Measurements from ENCODE around the gene MLLT1. TPM values are rescaled to one million over a fixed set of nuclear protein-coding genes. Genes with fewer than 3 reads are reported as not detected.

Gene MLLT1
- polyA plus RNA-seq, 3 donors = 67.2 to 76.0 (median 72.6) TPM

DNA sequence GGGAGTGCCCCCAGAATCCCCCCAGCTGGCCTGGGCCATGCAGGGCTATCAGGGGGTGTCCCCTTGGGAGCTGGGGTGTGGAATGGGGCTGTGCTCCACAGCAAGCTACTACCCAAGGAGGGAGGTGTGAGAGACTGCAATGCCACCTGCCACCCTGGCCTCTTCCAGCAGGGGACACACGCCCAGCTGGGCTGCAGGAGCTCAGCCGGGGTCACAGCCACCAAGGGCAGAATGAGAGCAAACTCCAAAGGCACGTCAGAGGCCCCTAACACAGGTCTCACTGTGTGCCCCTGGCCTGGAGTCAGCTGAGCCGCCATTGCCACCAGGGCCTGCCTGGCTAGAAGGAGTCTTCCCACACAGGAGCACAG is 55.5 kb downstream of the MLLT1 start:
- no peak for DNase-seq (ENCODE audit: low read depth in 3 of 3, low spot score in 2 of 3)

DNA sequence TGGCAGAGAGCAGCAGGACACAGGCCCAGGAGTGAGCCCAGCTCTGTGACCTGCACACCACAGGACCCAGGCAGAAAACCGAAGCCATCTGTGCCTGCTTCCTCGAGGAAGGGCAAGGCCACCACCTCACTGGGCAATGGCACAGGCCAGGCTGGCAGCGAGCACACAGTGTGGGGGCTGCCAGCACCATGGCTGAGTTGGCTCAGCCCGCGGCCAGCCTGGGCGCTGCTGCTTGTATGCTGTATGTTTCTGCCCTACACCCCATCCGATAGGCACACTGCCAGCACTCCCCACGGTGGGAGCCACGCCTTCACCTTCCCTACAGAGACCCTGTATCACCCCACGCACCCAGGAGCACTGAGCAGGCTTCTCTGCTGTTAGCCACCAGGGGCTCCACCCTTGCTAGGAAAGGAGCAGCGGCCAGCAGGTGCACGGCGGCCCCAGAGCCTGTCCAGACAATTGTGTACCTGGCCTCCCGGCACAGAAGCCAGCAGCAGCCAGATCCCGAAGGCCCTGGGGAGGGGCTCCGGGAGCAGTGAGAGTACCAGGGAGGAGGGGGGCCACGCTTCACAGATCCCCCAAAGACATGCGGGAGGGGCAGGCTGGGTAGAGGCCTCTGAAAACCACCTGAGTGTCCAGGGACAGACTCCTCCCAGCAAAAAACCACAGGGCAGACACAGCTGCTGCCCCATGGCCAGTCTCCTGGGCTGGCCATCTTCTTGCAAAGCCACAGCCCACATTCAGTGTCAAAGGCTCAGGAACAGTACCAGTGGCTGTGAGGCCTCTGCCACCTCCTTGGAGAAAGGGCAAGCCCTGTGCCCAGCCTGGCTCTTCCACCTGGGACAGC is 56.1 kb downstream of the MLLT1 start:
- no peak for DNase-seq (ENCODE audit: low read depth in 3 of 3, low spot score in 2 of 3)

DNA sequence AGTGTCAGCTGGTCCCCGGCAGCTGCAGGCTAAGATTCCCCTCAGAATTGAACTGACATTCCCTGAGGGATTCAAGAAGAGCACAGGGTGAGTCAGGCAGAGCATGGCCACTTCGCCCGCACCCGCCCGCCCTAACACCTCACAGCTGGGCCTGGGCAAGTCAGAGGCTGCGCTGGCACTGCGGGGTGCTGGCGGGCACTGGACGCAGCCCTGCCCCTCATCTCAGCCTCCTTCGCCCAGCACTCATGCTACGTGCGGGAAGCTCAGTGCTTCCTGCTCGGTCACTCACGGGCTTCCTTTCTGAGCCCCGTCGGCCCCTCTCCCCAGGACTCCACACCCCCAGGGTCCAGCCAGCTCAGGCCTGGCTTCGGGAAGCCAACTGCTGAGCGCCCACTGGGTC is 56.9 kb downstream of the MLLT1 start:
- no peak for DNase-seq (ENCODE audit: low read depth in 3 of 3, low spot score in 2 of 3)

DNA sequence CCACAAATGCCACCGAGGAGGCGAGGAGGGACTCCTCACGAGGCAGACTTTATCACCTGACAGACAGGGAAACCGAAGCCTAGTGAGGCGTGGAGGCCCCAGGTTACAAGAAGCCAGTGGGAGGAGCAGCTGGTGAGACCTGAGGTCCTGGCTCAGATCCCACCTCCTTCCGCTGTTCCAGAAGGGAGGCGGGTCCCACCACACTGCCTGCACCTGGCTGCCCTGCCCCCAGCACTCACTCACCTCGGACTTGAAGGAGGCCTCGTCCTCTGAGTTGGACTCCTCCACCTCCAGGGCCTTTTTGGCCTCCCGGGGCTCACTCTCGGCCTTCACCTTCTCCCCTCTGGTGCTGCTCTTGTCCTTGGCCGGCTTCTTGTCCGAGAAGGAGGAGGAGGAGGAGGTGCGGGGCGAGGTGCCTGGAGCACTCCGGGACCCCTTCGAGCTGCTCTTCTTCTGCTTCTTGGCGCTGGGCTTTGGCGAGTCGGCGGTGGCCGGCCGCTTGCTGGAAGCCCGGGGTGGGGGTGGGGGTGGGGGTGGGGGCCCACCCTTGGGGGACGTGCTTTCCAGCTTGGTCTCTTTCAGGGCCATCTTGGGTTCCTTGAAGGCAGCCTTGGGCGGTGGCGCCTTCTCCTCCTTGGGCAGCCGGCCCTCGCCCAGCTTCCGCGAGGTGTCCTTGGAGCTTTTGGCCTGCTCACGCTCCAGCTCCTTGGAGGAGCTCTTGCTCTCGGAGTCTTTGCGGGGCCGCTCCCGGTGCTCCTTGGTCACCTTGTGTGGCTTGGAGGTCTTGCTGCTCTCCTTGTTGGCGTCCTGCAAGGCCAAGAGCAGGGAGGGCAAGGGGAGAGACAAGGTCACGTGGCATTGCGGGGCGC is 57.7 kb downstream of the MLLT1 start:
- no peak for DNase-seq (ENCODE audit: low read depth in 3 of 3, low spot score in 2 of 3)

DNA sequence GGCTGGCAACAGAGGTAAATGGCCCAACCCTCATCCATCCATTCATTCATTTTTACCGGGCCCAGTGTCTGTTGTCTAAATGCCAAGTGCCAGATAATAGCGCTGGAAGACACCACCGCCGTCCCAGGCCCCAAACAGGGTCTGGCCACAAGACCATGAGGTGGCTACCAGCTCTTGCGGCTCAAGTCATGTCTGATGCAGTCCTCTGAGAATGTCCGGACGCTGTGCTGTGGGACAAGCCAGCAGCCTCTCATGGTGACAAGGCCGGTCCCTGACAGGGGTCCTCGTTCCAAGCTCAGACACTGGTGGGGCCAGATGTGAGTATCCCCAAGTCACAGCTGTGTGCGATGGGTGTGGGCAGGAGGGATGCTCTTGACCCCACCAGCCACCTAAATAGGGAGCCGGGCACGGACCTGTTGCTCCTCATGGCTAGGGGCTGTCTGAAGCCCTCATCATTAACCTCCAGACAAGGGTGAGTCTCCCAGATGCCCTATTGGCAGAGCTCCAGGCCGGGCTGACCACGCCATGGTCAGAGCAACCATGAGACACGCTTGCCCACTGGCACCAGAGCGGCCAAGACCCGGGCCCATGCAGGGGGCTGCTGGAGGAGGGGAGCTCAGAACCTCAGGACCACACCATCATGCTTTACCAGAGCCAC is 58.4 kb downstream of the MLLT1 start:
- no peak for DNase-seq (ENCODE audit: low read depth in 3 of 3, low spot score in 2 of 3)

DNA sequence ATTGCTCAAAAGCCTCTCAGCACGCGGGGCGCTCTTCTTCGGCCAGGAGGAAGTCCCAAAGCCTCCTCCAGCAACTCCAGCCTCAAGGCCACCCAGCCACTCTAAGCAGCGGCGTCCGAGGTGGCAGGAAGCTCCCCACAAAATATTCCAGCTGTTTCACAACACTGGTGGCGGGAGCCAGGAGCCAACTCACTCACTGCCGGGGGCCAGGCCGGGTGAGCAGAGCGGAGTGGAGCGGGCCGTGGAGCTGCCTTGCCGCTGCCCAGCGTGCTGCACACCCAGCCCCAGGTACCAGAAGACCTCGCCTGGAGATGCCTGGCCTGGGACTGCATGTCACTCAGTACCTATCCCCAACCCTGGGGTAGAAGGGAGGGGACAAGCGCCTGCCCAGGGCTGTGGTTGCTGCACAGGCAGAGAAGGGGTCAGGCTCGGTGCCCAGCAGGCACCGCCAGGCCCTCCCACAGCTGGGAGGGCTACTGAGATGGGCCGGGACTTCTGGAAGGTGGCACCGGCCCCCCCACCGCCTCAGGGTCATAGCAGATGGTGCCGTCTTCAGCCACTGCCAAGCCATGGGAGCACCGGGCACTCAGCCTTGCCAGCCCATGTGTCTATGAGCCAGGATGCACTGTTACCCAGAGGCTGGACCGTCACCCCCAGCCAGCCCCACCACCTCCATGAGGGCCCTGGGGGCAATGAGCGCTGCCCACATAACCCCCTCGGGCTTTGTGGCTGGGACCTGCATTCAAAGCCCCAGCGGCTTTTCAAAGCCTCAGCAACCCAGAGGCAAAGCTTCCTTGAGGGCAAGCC is 59.2 kb downstream of the MLLT1 start:
- DNase-seq (ENCODE audit: low read depth in 3 of 3, low spot score in 2 of 3) = no peak

DNA sequence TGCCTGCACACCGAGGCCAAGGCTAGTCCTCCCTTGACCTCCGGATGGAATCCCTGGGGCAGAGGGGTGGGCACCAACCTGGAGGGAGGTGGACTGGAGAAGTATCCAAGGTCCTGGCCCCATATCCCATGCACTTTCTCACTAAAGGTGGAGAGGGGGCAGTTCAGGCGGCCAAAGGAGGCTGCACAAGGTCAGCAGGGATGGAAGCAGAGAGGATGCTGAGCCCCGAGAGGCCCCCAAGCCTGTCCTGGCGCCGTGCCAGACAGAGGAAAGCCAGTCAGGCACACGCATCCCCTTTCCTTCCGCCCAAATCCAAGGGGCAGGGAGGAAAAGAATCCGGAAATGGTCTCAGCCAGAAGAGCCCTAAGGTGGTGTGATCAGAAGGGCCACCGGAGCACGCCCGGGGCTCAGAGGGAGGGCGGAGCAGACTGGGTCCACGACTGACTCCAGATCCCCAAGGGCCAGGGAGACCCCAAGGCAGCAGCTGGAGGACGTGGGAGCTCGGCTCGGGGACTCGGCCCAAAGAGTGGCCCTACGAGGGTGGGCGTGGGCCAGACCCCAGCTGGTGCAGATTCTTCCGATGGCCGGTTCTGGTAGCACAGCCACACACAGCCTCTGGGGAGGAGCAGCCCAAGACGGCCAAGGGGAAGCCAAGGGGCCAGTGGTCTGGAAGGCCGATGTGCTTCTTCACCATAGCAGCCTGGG is 60.0 kb downstream of the MLLT1 start:
- DNase-seq (ENCODE audit: low read depth in 3 of 3, low spot score in 2 of 3) = no peak

DNA sequence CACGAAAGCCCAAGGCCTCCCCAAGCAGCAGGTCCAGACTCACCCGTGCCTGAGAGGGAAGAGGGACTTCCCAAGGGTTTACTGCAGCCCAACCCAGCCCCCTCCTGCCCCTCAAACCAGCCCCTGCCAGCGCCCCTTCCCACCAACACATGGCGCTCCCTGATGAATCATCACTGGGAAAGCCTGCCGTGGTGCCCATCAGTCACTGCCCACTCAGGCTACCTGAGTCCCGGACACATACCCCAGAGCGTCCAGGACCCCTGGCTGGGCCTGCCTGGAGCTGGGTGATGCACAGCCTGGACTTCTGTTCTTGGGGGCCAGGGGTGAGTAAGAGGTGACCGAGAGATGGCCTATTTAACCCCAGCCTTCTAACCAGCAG is 60.6 kb downstream of the MLLT1 start:
- no peak for DNase-seq (ENCODE audit: low read depth in 3 of 3, low spot score in 2 of 3)

DNA sequence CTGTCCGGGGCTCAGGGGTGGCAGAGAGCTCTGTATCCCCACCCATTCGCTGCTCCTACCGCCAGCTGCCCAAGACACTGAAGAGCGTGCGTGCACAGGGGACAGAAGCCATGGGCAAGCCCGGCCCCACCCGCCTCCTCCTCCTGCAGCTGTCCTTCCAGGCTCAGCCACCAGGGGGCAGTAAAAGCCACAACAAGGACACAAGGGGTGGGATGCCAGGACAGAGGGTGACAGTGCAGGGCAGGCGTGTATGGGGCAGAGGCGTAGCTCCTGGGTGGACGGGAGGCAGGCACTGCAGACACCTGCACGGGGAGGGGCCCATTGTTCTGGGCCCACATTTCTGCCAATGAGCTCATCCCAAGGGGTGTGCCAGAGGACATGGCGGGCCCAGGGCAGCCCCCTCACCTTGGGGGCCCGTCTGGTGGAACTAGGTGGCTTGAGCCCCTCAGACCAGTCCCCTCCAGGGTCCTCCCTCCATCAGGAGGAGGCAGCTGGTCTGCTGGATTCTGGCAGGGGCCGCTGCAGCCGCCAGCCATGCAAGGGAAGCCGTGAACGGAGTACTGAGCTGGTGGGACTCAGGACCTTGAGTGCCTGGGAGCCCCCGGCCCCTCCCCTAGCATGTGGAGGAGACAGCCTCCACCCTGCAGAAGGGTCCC is 61.2 kb downstream of the MLLT1 start:
- peak; percentile 72 to 78 (median 76) for DNase-seq (ENCODE audit: low read depth in 3 of 3, low spot score in 2 of 3)

DNA sequence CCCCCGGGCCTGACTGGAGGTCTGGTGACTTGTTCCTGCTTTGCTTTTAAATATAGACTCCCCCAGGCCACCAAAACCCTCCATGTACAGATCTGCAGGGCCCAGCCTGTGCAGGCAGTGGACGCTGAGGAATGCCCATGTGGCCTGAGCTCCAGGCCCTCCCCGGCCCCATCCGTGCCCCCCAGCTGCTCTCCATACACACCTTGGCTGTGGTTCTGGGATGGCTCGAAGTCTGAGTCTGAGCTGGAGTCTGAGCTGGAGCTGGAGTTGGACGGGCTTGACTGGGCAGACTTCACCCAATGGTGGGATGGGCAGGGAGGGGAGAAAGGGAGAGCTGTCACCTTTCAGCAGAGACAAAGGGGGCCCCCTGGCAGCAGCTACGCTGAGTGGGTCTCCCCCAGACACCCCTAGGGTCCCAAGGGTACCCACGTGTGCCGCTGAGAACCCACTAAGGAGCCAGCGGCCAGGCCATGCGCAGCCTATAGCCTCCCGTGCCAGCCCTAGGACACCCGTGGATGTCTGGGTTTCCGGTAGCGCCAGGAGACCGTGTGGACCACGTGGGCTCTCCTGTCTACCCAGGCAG is 61.9 kb downstream of the MLLT1 start:
- no peak for DNase-seq (ENCODE audit: low read depth in 3 of 3, low spot score in 2 of 3)

DNA sequence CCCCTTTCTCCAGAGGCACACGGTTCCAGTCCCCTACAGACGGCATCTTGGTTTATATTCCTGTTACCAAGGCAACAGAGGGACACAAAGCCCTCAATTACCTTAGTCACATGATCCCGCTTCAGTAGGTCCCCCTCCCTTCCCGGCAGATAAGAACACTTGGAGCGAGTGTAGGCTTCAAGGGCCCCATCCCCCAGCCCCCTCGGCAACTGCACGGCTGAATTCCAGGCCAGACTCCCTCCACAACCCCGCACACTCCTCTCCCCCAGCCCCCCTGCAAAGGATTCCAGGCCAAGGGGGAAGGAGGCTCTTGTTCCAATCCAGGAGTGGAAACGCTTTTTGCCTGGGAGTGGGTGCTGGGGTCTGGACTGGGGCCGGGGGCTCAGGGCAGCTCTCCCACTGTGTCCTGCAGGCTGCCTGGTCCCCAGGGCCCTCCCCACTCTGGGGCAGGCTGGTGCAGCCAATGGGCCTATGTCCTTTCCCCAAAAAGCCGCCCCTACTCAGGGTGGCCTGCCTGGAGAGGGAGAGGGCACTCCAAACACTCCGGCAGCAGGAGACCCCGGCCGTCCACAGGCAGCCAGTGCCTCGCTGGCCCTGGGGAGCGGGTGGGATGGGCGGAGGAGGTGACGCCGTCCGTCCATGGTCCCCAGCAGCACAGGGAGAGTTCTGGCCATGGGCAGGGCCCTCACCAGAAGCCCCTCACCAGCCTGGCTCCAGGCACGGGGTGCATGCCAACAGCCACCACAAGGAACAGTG is 62.6 kb downstream of the MLLT1 start:
- DNase-seq (ENCODE audit: low read depth in 3 of 3, low spot score in 2 of 3) = peak; percentile 75 to 90 (median 85)

DNA sequence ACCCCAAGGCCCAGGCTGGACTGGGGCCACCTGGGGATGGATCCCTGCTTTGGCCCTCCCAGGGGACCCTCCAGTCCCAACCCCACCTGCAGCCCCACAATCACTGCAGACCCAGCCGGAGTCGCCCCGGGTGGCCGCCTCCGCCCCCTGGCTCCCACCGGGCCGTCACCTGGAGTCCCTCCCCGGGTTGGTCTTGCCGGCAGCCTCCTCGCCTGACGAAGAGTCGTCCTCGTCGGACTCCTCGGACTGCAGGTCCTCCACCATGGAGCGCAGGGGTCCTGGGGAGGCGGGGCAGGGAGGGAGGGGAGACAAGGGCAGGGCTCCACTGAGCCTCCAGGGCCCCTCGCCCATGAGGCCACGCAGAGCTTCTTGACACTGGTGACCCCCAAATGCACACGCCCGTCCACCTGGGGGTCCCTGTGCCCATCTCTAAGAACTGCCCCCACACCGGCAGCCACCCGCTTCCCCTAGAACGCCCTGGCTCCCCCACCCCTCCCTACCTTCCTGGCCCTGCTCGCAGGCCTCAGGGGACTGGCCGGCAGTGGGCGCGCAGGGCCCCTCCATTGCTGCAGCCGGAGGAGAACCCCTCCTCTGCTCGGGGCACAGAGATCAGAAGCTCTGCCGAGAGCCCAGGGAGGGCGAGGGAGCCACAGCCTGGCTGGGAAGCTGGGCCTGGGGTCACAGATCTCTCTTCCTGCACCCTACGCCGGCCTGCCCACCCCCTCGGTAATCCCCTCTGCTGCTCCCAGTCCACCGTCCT is 63.4 kb downstream of the MLLT1 start:
- no peak for DNase-seq (ENCODE audit: low read depth in 3 of 3, low spot score in 2 of 3)

DNA sequence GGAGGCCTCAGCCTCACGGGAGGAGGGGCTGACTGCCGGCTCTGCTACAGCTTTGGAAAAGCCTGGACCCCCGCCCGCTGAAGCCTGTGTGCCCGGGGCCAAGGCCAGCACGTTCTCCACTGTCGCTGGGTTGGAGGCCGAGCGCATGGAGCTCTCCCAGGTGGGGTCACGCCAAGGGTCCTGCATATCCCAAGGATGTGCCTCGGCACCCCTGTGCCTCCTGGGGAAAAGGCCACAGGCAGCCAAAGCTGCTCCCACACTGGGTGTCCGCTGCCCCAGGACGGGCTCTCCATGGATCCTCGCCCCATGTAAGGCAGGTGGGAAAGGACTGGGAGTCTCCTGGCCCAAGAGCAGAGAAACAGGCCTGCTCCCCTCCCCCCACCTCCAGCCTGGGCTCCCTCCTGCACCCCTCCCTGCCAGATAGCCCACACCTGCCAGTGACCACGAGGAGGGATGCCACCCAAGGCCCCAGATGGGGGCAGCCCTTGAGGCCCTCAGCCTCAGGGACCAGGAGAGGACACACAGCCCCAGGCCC is 64.0 kb downstream of the MLLT1 start:
- no peak for DNase-seq (ENCODE audit: low read depth in 3 of 3, low spot score in 2 of 3)

DNA sequence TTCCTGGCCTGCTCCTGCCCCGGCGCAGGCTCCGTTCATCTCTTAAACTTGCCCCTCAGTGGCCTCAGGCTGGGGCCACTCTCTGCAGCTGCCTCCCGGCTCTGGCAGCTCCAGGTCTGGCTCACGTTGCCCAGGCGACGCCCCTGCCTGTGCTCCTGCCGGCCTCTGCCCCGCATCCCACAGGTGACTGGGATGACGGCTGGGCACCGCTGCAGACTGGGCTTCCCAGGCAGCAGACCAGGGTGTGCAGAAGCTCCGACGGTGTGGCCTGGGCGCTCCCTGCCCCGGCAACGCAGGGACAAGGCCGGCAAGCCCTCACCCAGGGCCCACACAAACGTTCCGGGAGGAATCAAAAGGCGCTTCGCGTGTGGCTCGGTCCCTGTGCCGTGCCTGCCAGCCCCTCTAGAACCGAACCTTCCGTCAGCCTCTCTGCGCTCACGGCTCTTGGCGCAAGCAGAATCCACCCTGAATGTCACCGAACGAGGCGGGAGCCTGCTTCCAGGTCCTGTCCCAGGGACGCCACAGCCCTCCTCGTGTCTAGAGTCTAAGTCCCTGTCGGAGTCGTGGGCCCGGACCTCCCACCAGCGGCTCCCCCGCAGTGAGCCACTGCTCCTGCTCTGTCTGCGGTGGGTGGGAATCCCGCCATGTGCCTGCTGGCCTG is 64.8 kb downstream of the MLLT1 start:
- DNase-seq (ENCODE audit: low read depth in 3 of 3, low spot score in 2 of 3) = no peak

DNA sequence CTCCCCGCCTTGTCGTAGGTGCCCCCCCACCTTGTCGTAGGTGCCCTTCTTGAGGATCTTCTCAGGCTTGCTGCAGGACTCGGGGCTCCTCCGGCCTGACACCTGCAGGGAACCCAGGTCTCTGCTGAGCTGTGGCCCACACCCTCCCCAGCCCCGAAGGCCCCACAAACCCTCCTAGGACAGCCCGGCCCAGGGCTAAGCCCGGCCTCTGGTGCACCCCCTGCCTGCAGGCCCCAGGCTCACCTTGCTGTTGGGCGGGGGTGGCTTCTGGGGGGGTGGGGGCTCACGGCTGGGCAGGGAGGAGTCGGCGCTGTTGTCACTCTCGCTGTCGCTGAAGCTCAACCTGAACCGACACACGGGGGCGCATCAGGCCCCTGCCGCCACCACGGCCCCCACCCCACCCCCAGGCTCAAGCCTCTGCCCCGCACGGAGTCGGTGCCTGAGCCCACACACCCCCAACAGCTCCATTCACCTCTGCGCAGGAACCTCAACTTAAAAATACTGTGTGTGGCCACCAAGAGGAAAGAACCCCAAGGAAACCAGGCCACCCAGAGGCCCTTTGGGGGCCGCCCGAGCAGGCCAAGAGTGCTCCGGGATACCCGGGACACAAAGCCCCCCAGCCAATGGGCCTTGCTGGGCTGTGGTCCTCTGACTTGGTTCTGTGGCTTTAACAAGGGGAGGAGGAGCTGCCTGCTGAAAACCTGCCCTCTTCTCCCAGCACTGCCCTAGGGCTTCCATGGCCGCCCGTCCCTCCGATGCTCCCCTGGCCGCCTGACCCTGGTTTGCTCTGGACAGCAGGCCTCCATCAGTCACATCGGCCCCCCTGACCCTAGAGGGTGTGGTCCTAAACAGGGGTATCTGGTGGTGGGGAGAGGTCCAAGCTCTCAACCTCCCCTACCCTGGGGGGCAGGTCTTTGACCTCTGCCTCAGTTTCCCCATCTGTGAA is 65.8 kb downstream of the MLLT1 start:
- DNase-seq (ENCODE audit: low read depth in 3 of 3, low spot score in 2 of 3) = no peak

DNA sequence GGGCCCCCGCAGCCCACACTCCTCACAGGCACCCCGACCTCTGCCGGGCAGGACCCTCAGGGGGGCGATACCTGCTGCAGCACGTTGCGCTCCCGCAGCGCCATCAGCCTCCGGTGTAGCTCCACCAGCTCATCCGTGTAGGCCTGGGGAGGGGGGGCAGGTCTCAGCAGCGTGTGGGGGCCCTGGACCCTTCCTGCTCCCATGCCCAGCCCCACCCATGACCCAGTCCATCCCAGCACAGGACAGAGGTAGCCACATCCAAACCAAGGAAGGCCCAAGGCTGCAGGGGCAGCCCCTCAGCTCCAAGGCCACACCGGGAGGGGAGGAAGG is 66.5 kb downstream of the MLLT1 start:
- no peak for DNase-seq (ENCODE audit: low read depth in 3 of 3, low spot score in 2 of 3)
